H1 (cell line): Measurements from ENCODE around the gene DCDC2C. TPM values are rescaled to one million over a fixed set of nuclear protein-coding genes. Genes with fewer than 3 reads are reported as not detected.

Experiments
- CTCF ChIA-PET: fragments of 300-600 bp; sonication (Branson Sonifier 250); formaldehyde crosslinking; loops from one replicate; lab custom pipeline; 2021; ENCODE audit not compliant: partially characterized antibody; lab: Charles Lee
- POLR2A ChIA-PET: fragments of 300-600 bp; sonication (Branson Sonifier 250); formaldehyde crosslinking; loops from one replicate; lab custom pipeline; 2021; ENCODE audit warnings: inconsistent platforms; ENCODE audit not compliant: partially characterized antibody; lab: Charles Lee
- DNase-seq, 2 experiments: peaks; one replicate each; pipeline versions ENCODE4 v3.0.0 to v3.0.0-alpha.2; 2010 to 2022; ENCODE audit warnings: low spot score in 2 of 2, low read depth in 1 of 2, mixed read lengths in 1 of 2
- FAIRE-seq: peaks from 2 replicates; lab custom pipeline; 2011; peaks lifted over from hg19 to GRCh38; lab: Jason Lieb, UNC
- H2AFZ ChIP-seq: 2 replicates; pipeline ENCODE4 v1.8.1; 2012; ENCODE audit warnings: low read length, inconsistent platforms
- H2AK5ac ChIP-seq: 2 replicates; pipeline ENCODE4 v1.6.1; 2013; ENCODE audit warnings: low read depth, low read length
- H2BK120ac ChIP-seq: replicated peaks from 2 replicates; pipeline ENCODE3; 2013; ENCODE audit warnings: low read depth, low read length, inconsistent platforms
- H2BK12ac ChIP-seq: 2 replicates; pipeline ENCODE4 v1.6.1; 2013; ENCODE audit warnings: low read depth, low read length
- H2BK15ac ChIP-seq: 2 replicates; pipeline ENCODE4 v1.6.1; 2013; ENCODE audit warnings: low read length
- H2BK20ac ChIP-seq: 2 replicates; pipeline ENCODE4 v1.6.1; 2013; ENCODE audit warnings: low read length
- H2BK5ac ChIP-seq: 2 replicates; pipeline ENCODE4 v1.6.1; 2013; ENCODE audit warnings: low read depth, low read length
- H3K14ac ChIP-seq: 2 replicates; pipeline ENCODE4 v1.6.1; 2013; ENCODE audit warnings: inconsistent platforms; ENCODE audit not compliant: insufficient read length
- H3K18ac ChIP-seq: 2 replicates; pipeline ENCODE4 v1.6.1; 2013; ENCODE audit warnings: low read length; ENCODE audit errors: extremely low read depth
- H3K23ac ChIP-seq: 2 replicates; pipeline ENCODE4 v1.6.1; 2013; ENCODE audit warnings: inconsistent platforms; ENCODE audit not compliant: insufficient read length
- H3K23me2 ChIP-seq: 2 replicates; pipeline ENCODE4 v1.6.1; 2013; ENCODE audit warnings: low read depth, low read length
- H3K27ac ChIP-seq: 2 replicates; pipeline ENCODE4 v1.6.1; 2011; ENCODE audit warnings: low read depth, low read length, inconsistent platforms
- H3K27me3 ChIP-seq, 4 experiments: replicated peaks in 1 of 4; 1 replicate in 1 of 4; 2 replicates in 3 of 4; pipeline versions ENCODE4 v1.6.1 to v1.8.1; 2011 to 2013; ENCODE audit warnings: low read length in 3 of 4, mild to moderate bottlenecking in 3 of 4, inconsistent platforms in 2 of 4, mixed read lengths in 2 of 4, moderate library complexity in 1 of 4; ENCODE audit not compliant: control insufficient read depth in 3 of 4, insufficient read depth in 3 of 4; ENCODE audit errors: extremely low read depth in 1 of 4
- H3K36me3 ChIP-seq, 4 experiments: 2 replicates each; pipeline versions ENCODE4 v1.6.1 to v1.8.1; 2011 to 2013; ENCODE audit warnings: mild to moderate bottlenecking in 4 of 4, low read length in 3 of 4, moderate library complexity in 2 of 4, control low read depth in 1 of 4, inconsistent platforms in 1 of 4; ENCODE audit not compliant: insufficient read depth in 4 of 4, control insufficient read depth in 2 of 4
- H3K4ac ChIP-seq: replicated peaks from 2 replicates; pipeline ENCODE3; 2013; ENCODE audit warnings: low read length, low read depth, mixed read lengths, inconsistent platforms; ENCODE audit not compliant: insufficient read length
- H3K4me1 ChIP-seq, 4 experiments: replicated peaks in 1 of 4; 1 replicate in 1 of 4; 2 replicates in 3 of 4; pipeline versions ENCODE4 v1.6.1 to v1.8.1; 2011 to 2013; ENCODE audit warnings: low read length in 3 of 4, inconsistent platforms in 2 of 4, mixed read lengths in 1 of 4; ENCODE audit not compliant: insufficient read depth in 4 of 4, control insufficient read depth in 3 of 4
- H3K4me2 ChIP-seq, 2 experiments: 2 replicates each; pipeline versions ENCODE4 v1.6.1 to v1.8.1; 2011 to 2013; ENCODE audit warnings: low read depth in 2 of 2, low read length in 2 of 2, control low read depth in 1 of 2, inconsistent platforms in 1 of 2, mild to moderate bottlenecking in 1 of 2; ENCODE audit not compliant: insufficient read depth in 1 of 2
- H3K4me3 ChIP-seq, 4 experiments: fragments of 200-600, 300-600 bp in 1 of 4; sonication (generic), shearing (Covaris generic), sonication (Bioruptor Twin) in 1 of 4; 2 replicates each; pipeline versions ENCODE4 v1.5.1 to v1.8.1; 2011 to 2016; ENCODE audit warnings: low read length in 4 of 4, low read depth in 3 of 4, control low read depth in 2 of 4, inconsistent platforms in 2 of 4, mild to moderate bottlenecking in 2 of 4, mixed read lengths in 1 of 4, moderate library complexity in 1 of 4; ENCODE audit not compliant: insufficient read depth in 2 of 4; ENCODE audit errors: extremely low read depth in 1 of 4
- H3K56ac ChIP-seq: replicated peaks from 2 replicates; pipeline ENCODE3; 2013; ENCODE audit warnings: low read depth, mild to moderate bottlenecking, mixed read lengths, low read length, inconsistent platforms; ENCODE audit not compliant: insufficient read length
- H3K79me1 ChIP-seq: 2 replicates; pipeline ENCODE4 v1.6.1; 2013; ENCODE audit warnings: low read depth, low read length, control low read depth
- H3K79me2 ChIP-seq, 2 experiments: 2 replicates each; pipeline versions ENCODE4 v1.6.1 to v1.8.1; 2012 to 2013; ENCODE audit warnings: low read length in 2 of 2, mild to moderate bottlenecking in 2 of 2, inconsistent platforms in 1 of 2; ENCODE audit not compliant: insufficient read depth in 2 of 2, control insufficient read depth in 1 of 2
- H3K9ac ChIP-seq, 4 experiments: replicated peaks in 1 of 4; 1 replicate in 1 of 4; 2 replicates in 3 of 4; pipeline versions ENCODE4 v1.6.1 to v1.8.1; 2011 to 2013; ENCODE audit warnings: low read depth in 3 of 4, low read length in 3 of 4, control low read depth in 2 of 4, mild to moderate bottlenecking in 2 of 4, moderate library complexity in 2 of 4, inconsistent platforms in 1 of 4; ENCODE audit errors: extremely low read depth in 1 of 4
- H3K9me3 ChIP-seq, 2 experiments: 2 replicates each; pipeline versions ENCODE4 v1.6.1 to v1.8.1; 2012 to 2013; ENCODE audit warnings: mild to moderate bottlenecking in 2 of 2, moderate library complexity in 2 of 2, control low read depth in 1 of 2, inconsistent platforms in 1 of 2, low read depth in 1 of 2, low read length in 1 of 2, mixed read lengths in 1 of 2; ENCODE audit not compliant: insufficient read depth in 2 of 2
- H4K20me1 ChIP-seq, 2 experiments: replicated peaks in 1 of 2; 2 replicates each; pipeline versions ENCODE3 to v1.8.1; 2011 to 2013; ENCODE audit warnings: inconsistent platforms in 2 of 2, low read length in 2 of 2, mild to moderate bottlenecking in 1 of 2; ENCODE audit not compliant: insufficient read depth in 2 of 2, control insufficient read depth in 1 of 2
- H4K5ac ChIP-seq: 2 replicates; pipeline ENCODE4 v1.6.1; 2013; ENCODE audit warnings: low read length, low read depth, mixed read lengths, inconsistent platforms; ENCODE audit not compliant: insufficient read length
- H4K8ac ChIP-seq: 2 replicates; pipeline ENCODE4 v1.8.0; 2013; ENCODE audit warnings: mild to moderate bottlenecking, moderate library complexity, low read length, inconsistent platforms; ENCODE audit not compliant: insufficient read depth; ENCODE audit errors: extremely low read depth
- H4K91ac ChIP-seq: replicated peaks from 2 replicates; pipeline ENCODE3; 2013; ENCODE audit warnings: low read length, mixed read lengths, inconsistent platforms; ENCODE audit not compliant: insufficient read length
- ATF3 ChIP-seq: IDR thresholded peaks from 2 replicates; pipeline ENCODE4 v1.6.1; 2011; ENCODE audit warnings: low read depth, mild to moderate bottlenecking, low read length; ENCODE audit not compliant: insufficient read depth
- CEBPB ChIP-seq: IDR thresholded peaks from 2 replicates; pipeline ENCODE4 v1.6.1; 2012; ENCODE audit warnings: low read depth, low read length
- CHD2 ChIP-seq: IDR thresholded peaks from 2 replicates; pipeline ENCODE4 v1.6.1; 2012; ENCODE audit warnings: low read length, improper control_type of control experiment
- JUND ChIP-seq: IDR thresholded peaks from 2 replicates; pipeline ENCODE4 v1.6.1; 2011; ENCODE audit warnings: mild to moderate bottlenecking, improper control_type of control experiment, low read length
- KDM1A ChIP-seq: fragments of 200-600, 300-600 bp; sonication (generic); IDR thresholded peaks from 2 replicates; pipeline ENCODE4 v1.7.1; 2016; ENCODE audit warnings: mild to moderate bottlenecking, low read length, borderline replicate concordance
- NRF1 ChIP-seq: IDR thresholded peaks from 2 replicates; pipeline ENCODE4 v1.6.1; 2011; ENCODE audit warnings: mild to moderate bottlenecking, low read depth, low read length, improper control_type of control experiment
- RAD21 ChIP-seq, 2 experiments: IDR thresholded peaks in 1 of 2; conservative IDR thresholded peaks in 1 of 2; 2 replicates each; pipeline ENCODE4 v1.6.1; 2011; ENCODE audit warnings: low read depth in 2 of 2, low read length in 2 of 2, improper control_type of control experiment in 1 of 2, inconsistent platforms in 1 of 2, mild to moderate bottlenecking in 1 of 2, moderate library complexity in 1 of 2
- RBBP5 ChIP-seq: IDR thresholded peaks from 2 replicates; pipeline ENCODE4 v1.7.1; 2012; ENCODE audit warnings: low read depth, mild to moderate bottlenecking, inconsistent platforms, low read length, moderate library complexity, borderline replicate concordance
- RFX5 ChIP-seq: IDR thresholded peaks from 2 replicates; pipeline ENCODE4 v1.6.1; 2011; ENCODE audit warnings: low read depth, low read length, improper control_type of control experiment, borderline replicate concordance
- SP4 ChIP-seq: IDR thresholded peaks from 2 replicates; pipeline ENCODE4 v1.6.1; 2012; ENCODE audit warnings: low read length, inconsistent platforms
- TBP ChIP-seq: IDR thresholded peaks from 2 replicates; pipeline ENCODE4 v1.6.1; 2011; ENCODE audit warnings: low read depth, low read length, improper control_type of control experiment
- WGBS, 2 experiments: shearing (Covaris generic) in 1 of 2; methylation state at CpG; one replicate each; pipeline versions ENCODE4 v1.1.6 to v1.1.7; 2013 to 2015; ENCODE audit warnings: low lambda C conversion rate in 2 of 2, mixed read lengths in 2 of 2, inconsistent platforms in 1 of 2, low coverage in 1 of 2, missing lambda C conversion rate in 1 of 2; ENCODE audit not compliant: insufficient replicate concordance in 2 of 2, insufficient coverage in 1 of 2, insufficient read length in 1 of 2; ENCODE audit errors: extremely low coverage in 1 of 2, missing lambda C conversion rate in 1 of 2; 5-methylcytosine and 5-hydroxymethylcytosine counted together
- polyA plus RNA-seq, 7 experiments: library from polyadenylated mRNA; depleted of rRNA in 3 of 7; stranded (reverse) in 5 of 7; unstranded in 2 of 7; fragments of >200 nt in 5 of 7; fragments of 200-250 nt in 2 of 7; gene quantifications; 1 replicate in 5 of 7; 2 replicates in 1 of 7; 4 replicates in 1 of 7; pipeline versions ENCODE4 v1.2.1 to v1.2.3, GENCODE V29; 2011 to 2013; ENCODE audit warnings: missing spikeins in 2 of 7, mixed read lengths in 2 of 7
- total RNA-seq: library from RNA; stranded (reverse); fragmentation: NEBNext Ultra II Directional; extraction: Animal tissue kit (Norgen Biotek cat#: 25700); gene quantifications from 2 replicates; pipeline ENCODE4 v1.2.1, GENCODE V29; 2021
- TF ChIP-seq, protein P1 (sequence below): IDR thresholded peaks from 2 replicates; pipeline ENCODE4 v1.6.1; 2012; ENCODE audit warnings: low read length, inconsistent platforms

The DCDC2C gene
- total and polyA plus RNA-seq, 2 of the 8 experiments (the other 6 are each of a cell fraction or from before 2014, with no cell fraction given): 0.50 TPM; not detected in 1

- H3K14ac ChIP-seq: no peak overlapping the region
- no peak overlapping the region for H4K5ac ChIP-seq
- no peak overlapping the region for H2AFZ ChIP-seq
- H4K8ac ChIP-seq: no peak overlapping the region
- DNase-seq (no peak), FAIRE-seq (no peak)
- no peak overlapping the region for H3K27ac ChIP-seq
- no peaks in the 10 kb centered on the region for H3K79me1 ChIP-seq
- no peak overlapping the region for H2BK5ac ChIP-seq
- WGBS, 2 experiments: 87% methylated on average over 7 of the region's 7 CpGs; no CpG with 5 or more reads in 1 of the 2 experiments
- peaks cover 0 to 2% (median under 1%) of the 10 kb centered on the region in 4 experiments; a peak in 1 of 7 replicates for H3K4me1 ChIP-seq
- no peak overlapping the region for H3K9ac ChIP-seq
- H2BK120ac ChIP-seq: no peak overlapping the region
- no peak overlapping the region for H3K18ac ChIP-seq
- no peak overlapping the region for H2BK15ac ChIP-seq
- H2BK12ac ChIP-seq: no peak overlapping the region
- H3K23me2 ChIP-seq: peaks cover 2% of the 10 kb centered on the region; the same call in 1 of the 2 replicates
- POLR2A ChIA-PET: no interaction called here
- no peak overlapping the region for H3K56ac ChIP-seq
- no peak overlapping the region for H2BK20ac ChIP-seq
- no peak overlapping the region for H3K4me2 ChIP-seq
- no peaks in the 10 kb centered on the region for H3K27me3 ChIP-seq
- H3K79me2 ChIP-seq: no peaks in the 10 kb centered on the region; a peak in 1 of 4 replicates
- H3K23ac ChIP-seq: no peak overlapping the region
- peaks cover 0 to 8% of the 10 kb centered on the region in 2 experiments for H4K20me1 ChIP-seq
- H3K9me3 ChIP-seq: no peaks in the 10 kb centered on the region; a peak in 1 of 4 replicates
- no peak overlapping the region for H3K4ac ChIP-seq
- H3K36me3 ChIP-seq: no peaks in the 10 kb centered on the region
- CTCF ChIA-PET: interaction anchor here (0.9 to 1.9 kb wide), 3 partner anchors 12 to 68 kb away, joined by 3 to 4 read pairs (median 4); no protein-coding TSS in a partner anchor
- H4K91ac ChIP-seq: no peak overlapping the region
- no peak overlapping the region for H2AK5ac ChIP-seq
- no peak overlapping the region for H3K4me3 ChIP-seq
- TF ChIP-seq TBP: no peak
- no peak for TF ChIP-seq KDM1A
- TF ChIP-seq RFX5: no peak
- TF ChIP-seq ATF3: no peak
- TF ChIP-seq NRF1: no peak
- no peak for TF ChIP-seq CHD2
- TF ChIP-seq CEBPB: no peak
- no peak for TF ChIP-seq RAD21 (IDR thresholded peaks at IDR 0.05 in 1 of 2, conservative IDR thresholded peaks at IDR 0.05 in 1 of 2; ENCODE audit: low read depth in 2 of 2, low read length in 2 of 2)
- TF ChIP-seq RBBP5: no peak
- no peak for TF ChIP-seq JUND
- TF ChIP-seq, protein P1, sequence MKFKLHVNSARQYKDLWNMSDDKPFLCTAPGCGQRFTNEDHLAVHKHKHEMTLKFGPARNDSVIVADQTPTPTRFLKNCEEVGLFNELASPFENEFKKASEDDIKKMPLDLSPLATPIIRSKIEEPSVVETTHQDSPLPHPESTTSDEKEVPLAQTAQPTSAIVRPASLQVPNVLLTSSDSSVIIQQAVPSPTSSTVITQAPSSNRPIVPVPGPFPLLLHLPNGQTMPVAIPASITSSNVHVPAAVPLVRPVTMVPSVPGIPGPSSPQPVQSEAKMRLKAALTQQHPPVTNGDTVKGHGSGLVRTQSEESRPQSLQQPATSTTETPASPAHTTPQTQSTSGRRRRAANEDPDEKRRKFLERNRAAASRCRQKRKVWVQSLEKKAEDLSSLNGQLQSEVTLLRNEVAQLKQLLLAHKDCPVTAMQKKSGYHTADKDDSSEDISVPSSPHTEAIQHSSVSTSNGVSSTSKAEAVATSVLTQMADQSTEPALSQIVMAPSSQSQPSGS: no peak
- no peak for TF ChIP-seq SP4
Observed at GRCh38 chr2:3759331-3759730, 56.0 kb downstream of the DCDC2C start.
